Gastrocnemius medialis (tissue), 4 donors: ENCODE measurements around the gene BCLAF3.

Experiments used
- POLR2A ChIP-seq, 2 donors: fragments of 450-650 bp; IDR thresholded peaks; one replicate each; pipeline ENCODE4 v1.6.1; 2017; ENCODE audit warnings: antibody characterized with exemption in 2 of 2, mild to moderate bottlenecking in 2 of 2, moderate library complexity in 2 of 2
- TF ChIP-seq, protein P1 (sequence below), 5 experiments: fragments of 450-650 bp in 3 of 5; fragments of 200-600 bp in 2 of 5; sonication (generic) in 2 of 5; IDR thresholded peaks in 4 of 5; conservative IDR thresholded peaks in 1 of 5; 1 replicate in 4 of 5; 2 replicates in 1 of 5; pipeline ENCODE4 v1.5.1; 2016 to 2019; ENCODE audit warnings: antibody characterized with exemption in 5 of 5, mild to moderate bottlenecking in 3 of 5, moderate library complexity in 3 of 5

DNA sequence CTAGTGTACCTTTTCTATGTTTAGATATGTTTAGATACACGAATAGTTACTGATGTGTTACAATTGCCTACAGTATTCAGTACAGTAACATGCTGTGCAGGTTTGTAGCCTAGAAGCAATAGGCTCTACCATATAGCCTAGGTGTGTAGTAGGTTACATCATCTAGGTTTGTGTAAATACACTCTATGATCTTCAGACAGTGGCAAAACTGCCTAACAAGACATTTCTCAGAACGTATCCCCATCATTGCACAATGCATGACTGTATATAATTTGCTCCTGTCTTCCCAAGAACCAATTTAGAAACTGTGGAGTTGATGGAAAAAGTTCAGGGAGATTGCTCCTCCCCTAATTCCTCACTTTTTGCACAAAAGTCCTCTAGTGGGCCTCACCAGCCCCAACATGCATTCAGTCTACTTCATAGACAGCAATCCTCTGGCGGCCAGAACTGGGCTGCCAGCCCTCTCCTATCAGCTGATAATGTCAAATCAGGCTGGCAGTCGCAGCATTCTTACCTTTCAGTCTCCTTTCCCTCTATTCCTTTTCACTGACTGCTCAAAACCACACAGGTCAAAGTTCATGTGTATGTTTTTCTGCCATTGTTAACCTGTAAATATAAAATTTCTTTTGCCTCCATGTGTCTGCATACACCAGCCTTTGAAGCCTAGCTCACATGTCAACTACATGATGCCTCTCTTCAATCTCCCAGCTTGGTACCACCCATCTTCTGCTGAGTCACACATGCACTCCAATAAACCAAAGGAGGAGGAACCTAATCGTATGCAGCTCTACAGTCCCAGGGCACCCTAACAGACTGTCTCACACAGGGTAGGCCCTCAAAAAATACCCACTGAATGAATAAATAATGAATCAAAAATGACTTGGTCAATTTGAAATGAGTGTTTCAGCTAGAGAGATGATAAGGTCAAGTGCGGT is 32.0 kb downstream of the BCLAF3 start:
- TF ChIP-seq, protein P1, sequence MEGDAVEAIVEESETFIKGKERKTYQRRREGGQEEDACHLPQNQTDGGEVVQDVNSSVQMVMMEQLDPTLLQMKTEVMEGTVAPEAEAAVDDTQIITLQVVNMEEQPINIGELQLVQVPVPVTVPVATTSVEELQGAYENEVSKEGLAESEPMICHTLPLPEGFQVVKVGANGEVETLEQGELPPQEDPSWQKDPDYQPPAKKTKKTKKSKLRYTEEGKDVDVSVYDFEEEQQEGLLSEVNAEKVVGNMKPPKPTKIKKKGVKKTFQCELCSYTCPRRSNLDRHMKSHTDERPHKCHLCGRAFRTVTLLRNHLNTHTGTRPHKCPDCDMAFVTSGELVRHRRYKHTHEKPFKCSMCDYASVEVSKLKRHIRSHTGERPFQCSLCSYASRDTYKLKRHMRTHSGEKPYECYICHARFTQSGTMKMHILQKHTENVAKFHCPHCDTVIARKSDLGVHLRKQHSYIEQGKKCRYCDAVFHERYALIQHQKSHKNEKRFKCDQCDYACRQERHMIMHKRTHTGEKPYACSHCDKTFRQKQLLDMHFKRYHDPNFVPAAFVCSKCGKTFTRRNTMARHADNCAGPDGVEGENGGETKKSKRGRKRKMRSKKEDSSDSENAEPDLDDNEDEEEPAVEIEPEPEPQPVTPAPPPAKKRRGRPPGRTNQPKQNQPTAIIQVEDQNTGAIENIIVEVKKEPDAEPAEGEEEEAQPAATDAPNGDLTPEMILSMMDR (IDR thresholded peaks at IDR 0.05 in 4 of 5, conservative IDR thresholded peaks at IDR 0.05 in 1 of 5): no peak
- no peak for TF ChIP-seq POLR2A (IDR thresholded peaks at IDR 0.05)
